Measurements from ENCODE around the gene CCDC190. TPM values are rescaled to one million over a fixed set of nuclear protein-coding genes. Genes with fewer than 3 reads are reported as not detected.

The CCDC190 gene
- total and polyA plus RNA-seq, 2 of the 13 experiments (the other 11 are each of a cell fraction or from before 2014, with no cell fraction given): not detected

GRCh38 chr1:162892906-162893611 is 32.1 kb upstream of the CCDC190 start (continued):
- no peak for TF ChIP-seq CREB1 (IDR thresholded peaks at IDR 0.05)
- TF ChIP-seq CREB1 (CRISPR knock-in tag; IDR thresholded peaks at IDR 0.05): peak; percentile 62; the same call in 1 of the 2 replicates
- no peak for TF ChIP-seq TFAP4 (IDR thresholded peaks at IDR 0.05; ENCODE audit: borderline replicate concordance, low read depth)
- no peak for TF ChIP-seq NFAT5 (CRISPR knock-in tag; IDR thresholded peaks at IDR 0.05)
- no peak for TF ChIP-seq DMTF1 (CRISPR knock-in tag; IDR thresholded peaks at IDR 0.05)
- TF ChIP-seq SMAD3 (CRISPR knock-in tag; IDR thresholded peaks at IDR 0.05): peak; percentile 51; the same call in 1 of the 2 replicates
- peak; percentile 54; the same call in 1 of the 2 replicates for TF ChIP-seq MIER2 (CRISPR knock-in tag; IDR thresholded peaks at IDR 0.05)
- no peak for TF ChIP-seq ZNF770 (CRISPR knock-in tag; IDR thresholded peaks at IDR 0.05)
- no peak for TF ChIP-seq AKAP8 (CRISPR knock-in tag; IDR thresholded peaks at IDR 0.05)
- TF ChIP-seq PHF21A (CRISPR knock-in tag; IDR thresholded peaks at IDR 0.05): no peak
- no peak for TF ChIP-seq CENPBD1 (CRISPR knock-in tag; IDR thresholded peaks at IDR 0.05; ENCODE audit: borderline replicate concordance, low read depth)
- no peak for TF ChIP-seq RBM22 (optimal IDR thresholded peaks at IDR 0.05; ENCODE audit: low read length)
- no peak for TF ChIP-seq ZNF224 (CRISPR knock-in tag; IDR thresholded peaks at IDR 0.05)
- TF ChIP-seq CAMTA2 (CRISPR knock-in tag; IDR thresholded peaks at IDR 0.05; ENCODE audit: borderline replicate concordance): no peak
- TF ChIP-seq ADNP (CRISPR knock-in tag; IDR thresholded peaks at IDR 0.05): no peak
- no peak for TF ChIP-seq RNF219 (CRISPR knock-in tag; IDR thresholded peaks at IDR 0.05)
